Peyer's patch (tissue), 4 donors: ENCODE measurements around the gene SSPN.

Source experiments
- CTCF ChIP-seq, 6 experiments: fragments of 450-650 bp in 4 of 6; fragments of 200-600 bp in 2 of 6; sonication (generic) in 1 of 6; IDR thresholded peaks; one replicate each; pipeline ENCODE4 v1.5.1; 2017 to 2019; ENCODE audit warnings: antibody characterized with exemption in 6 of 6, mild to moderate bottlenecking in 3 of 6, moderate library complexity in 1 of 6
- POLR2A ChIP-seq, 2 donors: fragments of 450-650 bp; IDR thresholded peaks; one replicate each; pipeline ENCODE4 v1.5.1; 2017; ENCODE audit warnings: antibody characterized with exemption in 2 of 2, mild to moderate bottlenecking in 2 of 2, moderate library complexity in 2 of 2

GRCh38 chr12:26282339-26282940 lies 87.1 kb downstream of the SSPN start:
- TF ChIP-seq CTCF (IDR thresholded peaks at IDR 0.05): no peak
- TF ChIP-seq POLR2A (IDR thresholded peaks at IDR 0.05): no peak
